GM18951 (cell line): ENCODE results near the gene KCNA3.
"Not testable (repeated sequence)": the region's sequence is repeated elsewhere in the genome, so short reads cannot be mapped to it uniquely, and the experiment has no call there.

Experiments
- POLR2A ChIP-seq: IDR thresholded peaks from 4 replicates; pipeline ENCODE4 v1.6.1; 2011; ENCODE audit warnings: mild to moderate bottlenecking; ENCODE audit not compliant: insufficient read length, insufficient read depth; ENCODE audit errors: extremely low read depth
- in situ Hi-C: fragments of 300-500 bp; cut with MboI; formaldehyde crosslinking; loops from one replicate; pipeline ENCODE4 v1.12.0; 2022; ENCODE audit warnings: low sequenced_read_pairs, mixed read lengths, inconsistent platforms; ENCODE audit not compliant: unreplicated experiment

The KCNA3 gene

GRCh38 chr1:110672753-110673108 lies 2.0 kb downstream of the KCNA3 start:
- TF ChIP-seq POLR2A = peak; percentile 19
- in situ Hi-C loops = no loop called here

DNA sequence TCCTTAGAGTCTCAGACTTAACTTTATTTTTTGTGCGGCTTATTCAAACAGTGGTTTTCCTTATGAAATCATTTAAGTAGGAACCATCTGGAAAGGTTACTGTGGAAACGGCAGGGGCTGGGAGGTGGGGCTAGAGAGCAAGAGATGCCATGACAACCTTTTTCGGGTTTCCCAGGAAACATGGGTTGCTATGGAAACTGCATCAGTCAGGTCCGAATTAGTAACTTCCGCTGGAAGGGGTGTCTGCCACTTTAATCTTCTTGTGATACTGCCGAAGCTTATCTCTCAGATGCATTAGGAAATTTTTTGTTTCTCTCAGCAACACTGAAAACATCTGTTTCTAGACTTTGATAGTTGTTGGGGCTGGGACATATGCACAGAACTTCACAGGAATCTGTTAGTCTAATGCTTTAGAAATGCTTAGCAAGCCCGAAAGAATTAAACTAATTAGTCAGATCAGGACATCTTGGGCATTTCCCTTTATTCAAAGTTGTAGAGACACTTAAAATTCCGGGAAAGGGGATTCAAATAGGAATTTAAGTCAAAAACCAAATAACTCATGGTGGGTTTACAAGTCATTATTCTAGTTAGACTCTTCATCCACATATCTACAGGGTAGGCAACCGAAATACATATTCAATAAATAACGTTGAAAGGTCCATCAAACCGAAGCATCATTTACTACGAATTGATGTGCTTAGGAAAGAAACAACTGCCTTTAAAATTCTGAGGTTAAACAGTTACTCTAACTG lies 2.6 kb downstream of the KCNA3 start:
- no peak for TF ChIP-seq POLR2A
- in situ Hi-C loops = no loop called here

- in situ Hi-C loops = no loop called here
- TF ChIP-seq POLR2A = no peak
These were observed 3.4 kb downstream of the KCNA3 start for GRCh38 chr1:110671361-110671760.

DNA sequence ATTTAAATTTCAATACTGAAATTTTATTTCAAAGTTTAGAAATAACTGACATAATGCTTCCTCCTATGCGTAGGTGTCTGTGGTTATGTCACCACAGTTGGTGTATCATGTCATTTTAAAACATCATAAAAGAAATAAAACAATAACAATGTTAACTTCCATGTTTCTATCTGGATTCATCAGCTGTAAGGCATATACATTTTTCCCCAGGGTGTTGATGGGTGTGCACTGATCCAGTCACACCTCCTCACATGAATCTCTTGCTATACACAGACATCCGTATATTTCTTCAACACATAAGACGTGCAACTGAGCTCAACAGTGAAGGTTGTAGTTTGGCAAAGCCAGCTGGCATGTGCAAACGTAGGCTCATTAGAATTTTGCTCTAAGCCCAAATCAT lies 6.2 kb downstream of the KCNA3 start:
- in situ Hi-C loops = no loop called here
- no peak for TF ChIP-seq POLR2A

DNA sequence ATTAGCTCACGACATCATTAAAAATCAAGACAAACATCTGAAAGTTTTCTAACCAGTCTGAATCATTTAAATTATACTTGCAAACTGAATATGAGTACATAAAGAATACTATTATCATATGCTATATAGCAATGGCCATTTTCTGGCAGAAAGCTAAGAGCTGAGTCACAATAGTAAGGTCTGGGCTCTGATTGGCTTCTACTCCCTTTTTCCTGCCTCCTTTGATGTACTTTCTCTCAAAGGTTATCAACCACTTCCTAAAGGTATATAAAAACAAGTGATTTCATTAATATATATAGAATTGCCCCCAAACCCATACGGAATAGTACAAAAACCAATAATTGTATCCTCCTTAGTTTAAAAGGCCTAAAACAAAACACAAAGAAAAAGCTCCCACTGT lies 7.0 kb downstream of the KCNA3 start:
- TF ChIP-seq POLR2A = no peak
- in situ Hi-C loops = no loop called here

- in situ Hi-C loops = no loop called here
These were observed 11.5 kb downstream of the KCNA3 start for GRCh38 chr1:110663241-110663640.

GRCh38 chr1:110659559-110659958 lies 15.2 kb downstream of the KCNA3 start:
- in situ Hi-C loops = not testable (repeated sequence)

More at GRCh38 chr1:110663241-110663640, 11.5 kb downstream of the KCNA3 start:
- TF ChIP-seq POLR2A = no peak

GRCh38 chr1:110657351-110657750 lies 17.4 kb downstream of the KCNA3 start:
- in situ Hi-C loops = no loop called here
- TF ChIP-seq POLR2A = no peak

GRCh38 chr1:110650609-110651008 lies 24.1 kb downstream of the KCNA3 start:
- TF ChIP-seq POLR2A = no peak
- in situ Hi-C loops = no loop called here

DNA sequence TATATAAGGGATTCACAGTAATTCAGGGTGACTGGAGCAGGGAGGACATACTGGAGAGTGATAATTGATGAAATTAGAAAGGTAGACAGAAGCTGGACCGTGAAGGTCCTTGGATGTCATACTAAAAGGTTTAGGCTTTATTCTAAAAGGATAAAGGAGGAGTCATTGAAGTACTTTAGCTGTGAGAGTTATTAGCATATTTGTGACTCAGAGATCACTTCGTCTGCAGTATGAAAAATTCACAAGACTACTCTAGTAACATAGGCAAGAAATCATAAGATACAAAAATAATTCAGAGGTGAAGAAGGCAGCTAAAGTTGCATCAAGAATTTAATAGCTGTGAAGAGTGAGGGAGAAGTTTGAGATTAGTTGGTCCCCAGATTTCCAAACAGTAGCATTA lies 26.3 kb downstream of the KCNA3 start:
- in situ Hi-C loops = no loop called here
- no peak for TF ChIP-seq POLR2A

- no peak for TF ChIP-seq POLR2A
- in situ Hi-C loops = no loop called here
These were observed 27.4 kb downstream of the KCNA3 start for GRCh38 chr1:110647254-110647891.

- in situ Hi-C loops = no loop called here
- TF ChIP-seq POLR2A = no peak
These were observed 28.7 kb downstream of the KCNA3 start for GRCh38 chr1:110645821-110646735.

DNA sequence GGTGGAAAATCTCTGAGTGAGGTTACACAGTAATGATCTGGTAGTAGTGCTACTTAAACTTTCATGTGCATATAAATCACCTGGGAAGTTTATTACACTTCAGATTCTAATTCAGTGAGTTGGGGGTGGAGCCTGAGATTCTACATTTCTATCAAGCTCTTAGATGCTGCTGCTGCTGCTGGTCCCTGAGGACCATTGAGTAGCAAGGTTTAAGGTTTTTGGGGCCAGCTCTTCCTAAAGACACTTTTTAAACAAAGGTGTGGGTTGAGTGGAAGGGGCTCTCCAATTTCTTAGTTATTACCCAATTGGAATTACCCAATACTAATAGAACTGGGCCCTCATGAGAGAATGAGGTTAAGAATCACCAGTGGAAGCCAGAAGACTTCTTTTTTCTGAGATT lies 29.5 kb downstream of the KCNA3 start:
- in situ Hi-C loops = no loop called here
- no peak for TF ChIP-seq POLR2A

GRCh38 chr1:110643879-110644472 lies 30.8 kb downstream of the KCNA3 start:
- in situ Hi-C loops = no loop called here
- no peak for TF ChIP-seq POLR2A
